ENCODE measurements around the gene FCGR2B.
"Not testable (repeated sequence)": the region's sequence is repeated elsewhere in the genome, so short reads cannot be mapped to it uniquely, and the experiment has no call there.

Gene FCGR2B

DNA sequence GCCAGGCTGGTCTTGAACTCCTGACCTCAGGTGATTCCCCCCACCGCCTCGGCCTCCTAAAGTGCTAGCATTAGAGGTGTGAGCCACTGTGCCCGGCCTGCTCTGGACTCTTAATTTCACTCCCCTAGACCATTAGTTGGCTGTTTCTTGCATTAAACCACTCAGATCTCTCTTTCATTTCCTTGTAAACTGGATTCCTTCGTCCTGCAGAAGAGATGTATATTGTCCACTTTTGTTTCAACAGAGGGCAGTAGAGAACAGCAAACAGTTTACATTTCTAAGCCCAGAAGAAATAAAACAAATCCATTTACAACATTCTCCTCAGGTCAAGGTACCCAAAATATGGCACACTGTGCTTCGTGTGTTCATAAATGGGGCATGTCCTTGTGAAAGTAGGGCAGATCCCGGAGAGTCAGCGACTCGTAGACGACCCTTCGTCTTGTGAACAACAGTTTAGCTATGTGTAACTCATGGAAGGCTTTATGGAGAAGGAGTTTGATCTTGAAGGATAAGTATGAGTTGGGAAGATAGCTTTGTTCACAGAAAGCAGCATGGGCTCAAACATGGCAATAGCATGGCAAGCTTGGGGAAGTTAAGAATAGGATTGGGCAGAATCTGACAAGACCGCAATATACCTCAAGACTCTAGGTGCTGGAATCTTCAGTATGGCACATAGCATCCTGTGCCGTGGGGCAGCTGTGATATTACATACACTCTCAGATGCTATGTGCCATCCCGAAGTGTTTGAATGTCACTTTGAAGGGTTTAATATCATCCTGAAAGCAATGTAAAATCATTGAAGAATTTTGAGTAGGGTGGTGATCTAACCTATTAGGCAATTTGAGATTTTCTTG is 15.2 kb upstream of the FCGR2B start:
- DNase-seq = not testable (repeated sequence)

DNA sequence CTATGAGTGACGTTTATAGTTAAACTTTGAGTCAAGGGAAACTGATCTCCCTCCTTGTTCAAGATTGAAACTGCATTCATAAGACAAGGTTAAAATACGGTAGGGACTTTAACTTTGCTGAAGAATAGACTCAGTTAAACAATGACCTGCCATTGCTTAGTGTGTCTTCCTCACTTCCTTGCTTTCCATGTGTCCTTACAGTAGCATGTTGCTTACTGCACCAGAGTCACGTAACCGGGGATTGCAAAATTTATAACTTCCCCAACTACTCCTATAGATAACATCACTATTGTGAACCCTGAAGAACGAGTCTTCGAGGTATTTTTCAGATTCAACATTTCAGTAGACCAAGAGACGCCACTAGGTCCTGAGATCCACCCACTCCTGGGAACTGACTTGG is 9.4 kb upstream of the FCGR2B start:
- not testable (repeated sequence) for DNase-seq

DNA sequence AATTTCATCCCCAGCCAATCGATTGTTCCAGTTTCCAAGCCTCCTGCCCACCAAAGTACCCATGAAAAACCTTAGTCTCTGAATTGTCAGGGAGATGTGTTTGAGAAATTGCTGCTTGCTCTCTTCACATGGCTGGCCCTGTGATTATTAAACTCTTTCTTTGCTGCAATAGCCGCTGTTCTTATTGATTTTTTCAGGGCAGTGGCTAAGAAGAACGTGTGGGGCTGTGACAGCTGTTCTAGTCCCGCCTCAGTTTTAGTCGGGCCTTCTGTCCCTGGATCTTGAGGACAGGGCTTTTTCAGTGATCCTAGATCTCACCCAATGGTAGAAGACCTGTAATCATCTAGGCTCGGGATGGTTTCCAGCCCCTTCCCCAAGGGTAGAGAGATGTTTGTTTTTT is 9.0 kb upstream of the FCGR2B start:
- not testable (repeated sequence) for DNase-seq

DNA sequence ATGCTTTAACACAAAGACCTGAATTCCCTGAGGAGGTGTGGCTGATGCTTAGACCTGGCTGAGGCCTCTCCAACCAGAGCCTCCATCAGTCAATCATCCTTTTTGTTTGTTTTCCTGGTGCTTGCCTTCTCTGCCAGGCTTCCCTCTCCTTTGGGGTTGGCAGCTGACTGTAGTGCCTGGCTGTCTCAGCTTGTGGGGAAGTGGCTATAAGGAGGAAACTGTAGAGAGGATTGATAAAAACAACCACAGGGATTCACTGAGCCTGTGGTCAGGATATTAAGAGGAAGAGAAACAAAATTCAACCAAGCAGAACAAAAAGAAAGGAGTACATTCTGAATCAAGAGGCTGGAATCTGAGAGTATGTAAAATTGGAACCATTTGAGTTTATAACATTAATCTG is 4.4 kb upstream of the FCGR2B start:
- DNase-seq = not testable (repeated sequence)

DNA sequence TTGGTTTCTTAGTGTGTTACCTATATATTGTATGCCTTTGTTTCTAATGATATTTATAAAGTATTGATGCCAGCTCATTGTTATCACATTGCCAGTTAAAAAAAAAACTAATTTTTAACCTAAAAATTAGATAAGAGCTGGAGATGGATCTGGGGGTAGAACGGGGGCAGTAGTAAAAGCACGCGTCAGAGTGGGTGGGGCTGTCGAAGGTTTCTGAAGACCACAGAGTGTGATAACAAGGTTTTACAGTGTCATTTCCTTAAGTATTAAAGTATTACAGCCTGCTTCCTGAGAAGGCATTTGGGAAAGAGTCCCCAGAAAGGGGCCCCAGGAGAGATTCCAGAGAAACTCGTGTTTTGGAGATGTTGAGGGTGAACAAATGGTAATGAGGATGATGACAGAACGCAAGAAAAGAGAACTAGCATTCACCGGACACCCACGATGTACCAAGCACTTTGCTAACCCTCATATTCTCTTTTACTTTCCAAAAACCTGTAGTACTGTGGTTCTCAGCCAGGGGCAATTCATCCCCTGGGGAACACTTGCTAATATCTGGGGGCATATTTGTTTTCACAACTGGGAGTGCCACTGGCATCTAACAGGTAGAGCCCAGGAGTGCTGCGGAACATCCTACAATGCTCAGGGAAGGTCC is 1.2 kb upstream of the FCGR2B start:
- DNase-seq = not testable (repeated sequence)

DNA sequence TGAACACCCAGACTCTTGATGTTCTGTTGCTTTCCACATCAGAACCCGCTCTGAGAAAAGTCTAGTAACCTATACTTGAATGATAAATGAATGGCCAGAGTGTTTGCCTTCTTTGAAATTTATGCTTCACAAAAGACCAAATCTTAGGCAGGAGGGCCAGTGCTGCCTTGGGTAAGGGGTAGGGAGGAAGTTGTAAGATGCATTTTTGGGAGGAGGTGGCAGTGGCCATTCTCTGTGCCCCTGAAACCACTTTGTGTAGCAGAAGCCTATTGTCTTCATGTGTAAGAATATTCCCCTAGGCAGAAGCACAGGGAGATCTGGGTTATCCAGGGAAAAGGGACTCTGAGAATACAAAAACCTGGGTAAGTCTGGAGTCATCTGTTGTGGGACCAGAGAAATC is 626 bp downstream of the FCGR2B start:
- not testable (repeated sequence) for DNase-seq

DNA sequence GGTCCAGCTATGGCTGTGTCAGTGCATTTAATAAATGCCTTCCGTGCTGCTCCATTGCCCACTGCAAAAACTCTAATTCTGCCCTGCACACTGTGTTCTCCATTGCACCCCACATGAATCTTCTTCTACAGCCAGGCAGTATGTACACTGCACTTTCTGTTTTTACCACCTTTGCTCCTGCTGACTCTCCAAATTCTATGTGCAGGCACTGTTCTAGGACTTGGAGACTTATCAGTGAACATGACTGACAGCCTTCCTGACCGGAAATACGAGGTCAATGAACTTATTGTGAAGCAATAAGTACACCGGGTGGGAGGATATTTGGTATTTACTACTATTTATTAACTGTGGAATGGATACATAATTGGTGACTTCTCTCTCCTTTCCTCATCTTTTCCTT is 1.7 kb downstream of the FCGR2B start:
- not testable (repeated sequence) for DNase-seq

DNA sequence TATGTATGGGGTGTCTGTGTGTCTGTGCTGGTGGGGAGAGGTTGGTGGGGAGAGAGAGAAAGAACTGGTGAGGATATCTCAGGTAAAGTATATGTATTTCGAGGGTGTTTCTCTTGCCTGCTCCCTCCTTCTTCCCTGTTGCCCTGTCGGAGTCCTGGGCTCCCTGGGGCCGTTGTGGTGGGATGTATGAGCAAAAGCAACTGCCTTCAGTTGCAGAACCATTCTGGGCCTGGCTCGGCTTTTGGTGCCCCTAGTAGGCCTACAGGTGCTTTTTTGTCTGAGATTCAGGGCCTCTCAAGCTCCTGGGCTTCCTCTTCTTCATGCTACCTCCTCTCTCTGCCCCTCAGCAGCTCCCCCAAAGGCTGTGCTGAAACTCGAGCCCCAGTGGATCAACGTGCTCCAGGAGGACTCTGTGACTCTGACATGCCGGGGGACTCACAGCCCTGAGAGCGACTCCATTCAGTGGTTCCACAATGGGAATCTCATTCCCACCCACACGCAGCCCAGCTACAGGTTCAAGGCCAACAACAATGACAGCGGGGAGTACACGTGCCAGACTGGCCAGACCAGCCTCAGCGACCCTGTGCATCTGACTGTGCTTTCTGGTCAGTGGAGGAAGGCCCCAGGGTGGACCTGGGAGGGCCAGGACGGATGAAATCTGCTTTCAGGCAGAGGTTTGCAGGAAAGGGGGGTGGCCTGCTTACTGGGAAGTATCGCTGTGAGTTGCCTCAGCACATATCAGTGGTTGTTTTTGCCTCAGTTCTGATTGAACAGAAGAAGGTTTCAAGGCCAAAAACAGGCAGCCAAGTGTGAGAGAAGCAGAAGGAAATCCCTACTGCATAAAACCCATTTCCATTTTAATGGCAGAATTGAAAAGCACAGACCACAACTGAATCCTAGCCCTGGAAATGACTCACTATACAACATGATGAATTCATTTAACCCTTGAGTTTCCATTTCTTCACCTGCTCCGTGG is 8.4 kb downstream of the FCGR2B start:
- DNase-seq = not testable (repeated sequence)

DNA sequence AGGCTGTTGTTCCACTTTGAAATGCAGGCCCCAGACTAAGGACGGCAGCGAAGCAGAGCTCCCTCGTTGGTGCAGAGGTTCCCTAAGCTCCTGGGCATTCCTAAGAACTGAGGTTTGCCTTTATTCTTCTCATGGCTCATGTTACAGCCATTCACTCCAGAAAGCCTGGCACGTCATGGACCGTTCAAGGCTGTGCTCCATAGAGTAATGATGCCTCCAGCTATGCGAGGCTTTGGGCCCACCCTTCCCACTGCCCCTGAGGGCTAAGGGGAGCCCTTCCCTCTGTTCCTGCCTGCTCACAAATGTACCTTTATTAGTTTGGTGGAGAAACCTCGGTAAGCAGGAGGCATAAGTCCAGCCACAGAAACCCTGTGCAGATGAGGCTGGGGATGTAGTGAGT is 10.5 kb downstream of the FCGR2B start:
- not testable (repeated sequence) for DNase-seq

DNA sequence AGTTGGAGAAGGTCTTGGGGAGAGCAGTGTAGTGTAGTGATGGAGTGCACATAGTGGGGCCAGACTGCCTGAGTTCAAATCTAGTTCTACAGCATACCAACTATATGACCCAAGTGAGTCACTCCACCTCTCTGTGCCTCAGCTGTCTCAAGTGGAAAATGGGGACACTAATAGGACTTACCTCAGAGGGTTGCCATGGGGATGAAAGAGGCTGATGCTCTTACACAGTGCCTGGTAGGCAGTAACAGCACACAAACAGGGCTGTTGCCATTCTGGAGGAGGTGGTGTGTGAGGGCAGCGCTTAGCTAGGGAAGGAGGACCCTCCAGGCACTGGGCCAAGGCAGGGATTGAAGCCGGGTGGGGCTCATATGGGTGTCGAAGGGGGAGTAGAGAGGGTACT is 11.5 kb downstream of the FCGR2B start:
- DNase-seq = not testable (repeated sequence)

DNA sequence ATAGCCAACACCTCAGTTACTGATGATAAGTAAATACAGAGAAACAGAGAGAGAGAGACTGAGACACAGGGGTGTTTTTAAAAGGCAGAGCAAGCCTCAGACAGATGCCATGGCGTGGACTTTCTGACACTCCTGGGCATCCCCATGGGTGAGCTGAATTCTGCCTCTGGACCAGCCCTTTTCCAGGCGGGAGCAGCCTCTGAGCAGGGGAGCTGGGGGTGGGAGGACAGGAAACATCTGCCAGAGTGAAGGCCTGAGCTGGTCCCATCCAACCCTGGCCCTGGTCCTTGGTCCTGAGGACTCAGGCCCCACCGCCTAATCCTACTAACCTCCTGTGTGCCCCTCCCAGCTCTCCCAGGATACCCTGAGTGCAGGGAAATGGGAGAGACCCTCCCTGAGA is 12.0 kb downstream of the FCGR2B start:
- DNase-seq = not testable (repeated sequence)

DNA sequence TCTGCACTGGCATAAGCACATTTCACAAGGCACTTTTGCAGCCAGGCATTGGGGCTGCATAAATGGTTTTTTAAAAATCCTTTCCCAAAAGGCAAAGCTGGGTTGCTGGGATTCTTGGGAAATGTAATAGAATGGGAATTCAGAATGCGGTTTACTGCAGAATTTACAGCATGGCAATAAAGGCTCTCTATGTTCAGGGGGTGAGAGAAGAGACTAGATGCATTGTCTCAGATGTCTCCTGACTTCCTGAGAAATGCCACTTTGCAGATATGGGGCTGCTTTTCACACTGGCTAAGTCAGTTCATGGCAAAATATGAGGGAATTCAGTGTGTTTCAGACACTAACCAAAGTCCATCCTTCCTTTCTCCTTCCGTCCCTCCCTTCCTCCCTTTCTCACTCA is 13.5 kb downstream of the FCGR2B start:
- no peak for DNase-seq

DNA sequence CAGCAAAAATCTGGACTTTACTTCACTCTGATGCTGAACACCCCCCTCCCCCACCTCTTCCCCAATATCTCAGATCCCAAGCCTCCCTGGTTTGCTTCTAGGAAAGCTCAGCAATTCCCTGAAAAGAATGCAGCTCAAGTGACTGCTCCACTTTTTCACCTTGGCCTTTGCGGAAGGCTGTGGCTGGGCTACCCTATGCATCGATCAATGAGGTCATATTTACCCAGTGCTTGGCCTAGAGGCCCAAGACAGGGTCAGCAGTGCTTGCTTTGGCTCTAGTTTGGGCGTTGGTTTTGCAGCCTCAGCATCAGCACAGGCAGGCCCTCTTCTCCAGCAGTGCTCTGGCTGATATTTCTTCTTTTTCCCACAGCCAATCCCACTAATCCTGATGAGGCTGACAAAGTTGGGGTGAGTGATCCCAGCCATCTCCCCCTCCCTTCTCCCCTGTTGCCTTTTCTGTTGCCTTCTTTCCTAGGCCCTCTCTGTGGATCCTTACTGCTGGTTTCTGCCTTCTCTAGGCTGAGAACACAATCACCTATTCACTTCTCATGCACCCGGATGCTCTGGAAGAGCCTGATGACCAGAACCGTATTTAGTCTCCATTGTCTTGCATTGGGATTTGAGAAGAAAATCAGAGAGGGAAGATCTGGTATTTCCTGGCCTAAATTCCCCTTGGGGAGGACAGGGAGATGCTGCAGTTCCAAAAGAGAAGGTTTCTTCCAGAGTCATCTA is 14.2 kb downstream of the FCGR2B start:
- DNase-seq = no peak

DNA sequence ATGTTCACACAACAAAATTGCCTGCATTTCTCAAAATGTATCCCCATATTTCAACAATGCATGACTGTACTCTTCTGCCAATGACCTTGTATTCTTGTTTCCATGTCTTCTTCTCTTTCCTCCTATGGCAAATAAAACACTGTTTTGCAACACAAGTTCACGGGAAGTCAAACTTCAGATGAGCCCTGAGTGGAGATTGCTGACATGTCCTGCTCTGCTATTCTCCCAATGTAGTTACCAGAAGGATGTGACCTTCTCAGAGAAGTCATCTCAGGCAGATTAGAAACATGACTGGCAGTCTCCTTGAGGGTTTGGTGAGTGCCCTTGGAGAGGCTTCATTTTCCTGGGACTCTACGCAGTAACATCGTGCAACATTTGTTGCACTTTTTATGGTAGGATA is 15.6 kb downstream of the FCGR2B start:
- DNase-seq = no peak

DNA sequence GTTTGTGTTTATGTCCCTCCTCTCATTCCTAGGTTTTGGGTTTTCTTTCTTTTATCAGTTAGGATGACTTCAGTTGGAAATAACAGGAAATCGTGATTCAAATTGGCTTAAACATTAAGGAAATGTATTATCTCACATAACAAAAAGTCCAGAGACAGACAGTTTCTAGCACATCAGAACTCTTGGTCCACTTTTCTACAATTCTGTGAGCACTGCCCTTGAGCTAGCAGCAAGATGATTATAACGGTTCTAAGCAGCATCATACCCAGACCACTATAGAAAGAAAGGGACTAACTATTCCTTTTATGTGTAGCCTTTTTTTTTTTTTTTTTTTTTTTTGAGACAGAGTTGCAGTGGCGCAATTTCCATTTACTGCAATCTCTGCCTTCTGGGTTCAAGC is 18.9 kb downstream of the FCGR2B start:
- no peak for DNase-seq

DNA sequence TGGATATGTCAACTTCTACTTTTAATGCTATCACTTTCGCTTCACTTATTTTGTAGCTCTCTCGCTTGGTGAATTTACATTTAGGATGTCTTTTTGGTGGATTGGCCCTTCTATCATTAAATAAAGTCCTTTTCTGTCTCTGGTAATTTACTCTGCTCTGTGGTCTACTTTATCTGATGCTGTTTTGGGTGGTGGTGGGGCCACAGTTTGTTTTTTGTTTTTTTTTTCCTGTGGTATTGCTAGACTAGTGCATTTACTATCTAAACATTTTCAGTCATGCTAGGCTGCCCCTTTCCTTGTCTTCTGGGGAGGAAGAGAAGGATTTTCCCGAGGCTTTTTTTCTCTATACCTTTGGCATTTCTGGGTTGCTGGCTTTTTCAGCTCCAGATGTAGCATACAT is 26.0 kb downstream of the FCGR2B start:
- DNase-seq = no peak

DNA sequence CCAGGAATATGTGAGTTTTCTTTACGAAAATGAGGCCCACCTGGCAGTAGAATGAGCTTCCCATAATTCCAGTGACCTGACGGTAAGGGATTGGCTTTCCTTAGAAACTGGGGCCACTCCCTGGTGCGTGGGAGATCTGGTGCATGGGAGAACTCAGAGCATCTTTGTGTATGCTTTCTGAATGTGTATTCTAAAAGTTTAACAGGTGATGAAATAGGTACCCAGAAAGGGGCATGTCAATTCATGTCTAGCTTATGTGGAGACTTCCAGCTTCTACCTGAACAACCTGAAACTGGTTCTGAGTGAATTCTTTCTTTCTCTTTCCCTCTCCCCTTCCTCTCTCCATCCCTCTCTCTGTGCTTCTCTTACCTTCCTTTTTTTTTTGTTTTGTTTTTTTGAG is 28.9 kb downstream of the FCGR2B start:
- DNase-seq = no peak

DNA sequence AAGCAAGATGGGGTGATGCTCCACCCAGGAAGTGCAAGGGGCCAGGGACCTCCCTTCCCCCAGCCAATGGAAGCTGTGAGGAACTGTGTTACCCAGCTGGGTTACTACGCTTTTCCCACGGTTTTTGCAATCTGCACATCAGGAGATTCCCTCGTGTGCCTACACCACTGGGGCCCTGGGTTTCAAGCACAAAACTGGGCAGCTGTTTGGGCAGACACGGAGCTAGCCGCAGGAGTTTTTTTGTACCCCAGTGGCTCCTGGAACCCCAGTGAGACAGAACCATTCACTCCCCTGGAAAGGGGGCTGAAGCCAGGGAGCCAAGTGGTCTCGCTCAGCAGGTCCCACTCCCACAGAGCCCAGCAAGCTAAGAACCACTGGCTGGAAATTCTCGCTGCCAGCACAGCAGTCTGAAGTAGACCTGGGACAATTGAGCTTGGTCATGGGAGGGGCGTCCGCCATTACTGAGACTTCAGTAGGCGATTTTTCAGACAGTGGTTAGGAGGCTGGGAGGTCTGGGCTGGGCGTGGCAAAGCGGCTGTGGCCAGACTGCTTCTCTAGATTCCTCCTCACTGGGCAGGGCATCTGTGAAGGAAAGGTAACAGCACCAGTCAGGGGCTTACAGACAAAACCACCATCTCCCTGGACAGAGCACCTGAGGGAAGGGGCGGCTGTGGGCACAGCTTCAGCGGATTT is 30.2 kb downstream of the FCGR2B start:
- DNase-seq = not testable (repeated sequence)

DNA sequence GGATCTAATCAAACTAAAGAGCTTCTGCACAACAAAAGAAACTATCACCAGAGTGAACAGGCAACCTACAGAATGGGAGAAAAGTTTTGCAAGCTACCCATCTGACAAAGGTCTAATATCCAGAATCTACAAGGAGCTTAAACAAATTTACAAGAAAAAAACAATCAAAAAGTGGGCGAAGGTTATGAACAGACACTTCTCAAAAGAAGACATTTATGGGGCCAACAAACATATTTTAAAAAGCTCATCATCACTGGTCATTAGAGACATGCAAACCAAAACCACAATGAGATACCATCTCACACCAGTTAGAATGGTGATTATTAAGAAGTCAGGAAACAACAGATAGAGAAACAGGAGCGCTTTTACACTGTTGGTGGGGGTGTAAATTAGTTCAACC is 35.4 kb downstream of the FCGR2B start:
- DNase-seq = not testable (repeated sequence)

DNA sequence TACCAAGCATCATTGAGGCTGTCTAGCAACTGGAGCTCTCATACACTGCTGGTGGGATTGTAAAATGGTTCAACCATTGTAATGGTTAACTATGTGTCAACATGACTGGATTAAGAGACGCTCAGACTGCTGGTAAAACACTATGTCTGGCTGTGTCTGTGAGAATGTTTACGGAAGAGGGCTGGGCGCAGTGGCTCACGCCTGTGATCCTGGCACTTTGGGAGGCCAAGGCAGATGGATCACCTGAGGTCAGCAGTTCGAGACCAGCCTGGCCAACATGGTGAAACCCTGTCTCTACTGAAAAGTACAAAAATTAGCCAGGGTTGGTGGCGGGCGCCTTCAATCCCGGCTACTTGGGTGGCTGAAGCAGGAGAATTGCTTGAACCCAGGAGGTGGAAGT is 39.3 kb downstream of the FCGR2B start:
- DNase-seq = no peak

DNA sequence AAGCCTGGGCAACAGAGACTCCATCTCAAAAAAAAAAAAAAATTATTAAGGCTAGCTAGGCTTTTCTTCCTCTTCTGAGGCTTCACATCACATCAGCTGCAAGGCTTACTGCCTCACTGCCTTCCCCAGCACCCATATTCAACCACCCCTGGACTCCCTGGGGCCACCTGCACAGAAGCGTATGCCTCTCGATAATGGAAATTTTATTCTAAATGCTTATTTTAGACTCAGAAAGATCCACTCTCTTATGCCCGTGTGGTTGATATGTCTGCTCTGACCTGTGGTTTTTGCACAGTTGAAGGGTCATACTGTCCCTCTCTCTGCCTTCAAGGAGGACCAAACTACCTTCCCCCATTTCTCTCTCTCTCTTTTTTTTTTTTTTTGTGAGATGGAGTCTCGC is 42.6 kb downstream of the FCGR2B start:
- peak; percentile 55 for DNase-seq

DNA sequence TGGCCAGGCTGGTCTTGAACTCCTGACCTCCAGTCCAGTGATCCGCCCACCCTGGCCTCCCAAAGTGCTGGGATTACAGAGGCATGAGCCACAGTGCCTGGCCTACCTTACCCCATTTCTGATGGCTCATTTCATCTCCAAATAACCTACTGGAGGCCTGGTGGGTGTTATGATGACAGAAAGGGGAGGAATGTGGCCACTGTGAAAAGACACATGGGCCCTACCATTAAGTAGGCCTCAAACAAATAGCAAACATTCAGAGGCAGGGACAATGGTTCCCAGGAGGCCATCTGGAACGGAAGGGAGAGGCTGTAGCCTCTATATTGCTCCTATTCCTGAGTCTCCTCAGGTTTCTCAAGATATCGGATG is 43.2 kb downstream of the FCGR2B start:
- no peak for DNase-seq

Data from CD4-positive, alpha-beta T cell treated with Interleukin-15 for 1 hour (primary cell).